ENCODE results near the gene ZNF831. TPM values are rescaled to one million over a fixed set of nuclear protein-coding genes. Genes with fewer than 3 reads are reported as not detected.

ZNF831 gene
- total RNA-seq, 1 donor from 2014 or later: 4.0 TPM

DNA sequence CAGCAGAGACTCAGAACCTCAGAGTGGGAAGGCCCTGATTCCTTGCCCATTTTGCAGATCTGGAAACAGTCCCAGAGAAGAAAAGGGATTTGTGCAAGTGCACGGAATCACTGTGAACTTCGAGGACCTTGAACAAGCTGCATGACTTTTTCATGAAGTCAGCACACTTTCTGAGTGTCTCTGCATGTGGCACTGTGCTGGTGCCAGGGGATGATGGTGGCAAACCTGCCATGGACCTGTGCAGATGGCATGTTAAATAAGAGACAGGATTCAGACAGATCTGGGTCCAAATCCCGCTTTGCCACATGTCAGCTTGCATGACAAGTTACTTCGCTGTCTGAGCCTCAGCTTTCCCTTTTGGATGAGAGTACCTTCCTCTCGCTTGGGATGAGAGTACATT lies 26.8 kb downstream of the ZNF831 start:
- Mint-ChIP-seq H3K9me3 (no peaks in the 10 kb centered on the region), H3K4me1 (peaks cover 3% of the 10 kb centered on the region), H3K27ac (no peak overlapping the region), H3K36me3 (ENCODE audit: low read depth) (no peaks in the 10 kb centered on the region), H3K4me3 (no peak overlapping the region), H3K27me3 (no peaks in the 10 kb centered on the region)
- intact Hi-C loops (cut with micrococcal nuclease): no loop called here
- ATAC-seq (ENCODE audit: low read depth) (no peak), DNase-seq (no peak)
- CTCF ChIA-PET: interaction anchor here (1.4 kb wide), 1 partner anchor 17 kb away, joined by 5 read pairs; no protein-coding TSS in a partner anchor
- POLR2A ChIA-PET: interaction anchor here (0.7 to 1.7 kb wide), 2 partner anchors 67 to 131 kb away, joined by 3 to 5 read pairs; no protein-coding TSS in a partner anchor
- TF ChIP-seq, protein P1, sequence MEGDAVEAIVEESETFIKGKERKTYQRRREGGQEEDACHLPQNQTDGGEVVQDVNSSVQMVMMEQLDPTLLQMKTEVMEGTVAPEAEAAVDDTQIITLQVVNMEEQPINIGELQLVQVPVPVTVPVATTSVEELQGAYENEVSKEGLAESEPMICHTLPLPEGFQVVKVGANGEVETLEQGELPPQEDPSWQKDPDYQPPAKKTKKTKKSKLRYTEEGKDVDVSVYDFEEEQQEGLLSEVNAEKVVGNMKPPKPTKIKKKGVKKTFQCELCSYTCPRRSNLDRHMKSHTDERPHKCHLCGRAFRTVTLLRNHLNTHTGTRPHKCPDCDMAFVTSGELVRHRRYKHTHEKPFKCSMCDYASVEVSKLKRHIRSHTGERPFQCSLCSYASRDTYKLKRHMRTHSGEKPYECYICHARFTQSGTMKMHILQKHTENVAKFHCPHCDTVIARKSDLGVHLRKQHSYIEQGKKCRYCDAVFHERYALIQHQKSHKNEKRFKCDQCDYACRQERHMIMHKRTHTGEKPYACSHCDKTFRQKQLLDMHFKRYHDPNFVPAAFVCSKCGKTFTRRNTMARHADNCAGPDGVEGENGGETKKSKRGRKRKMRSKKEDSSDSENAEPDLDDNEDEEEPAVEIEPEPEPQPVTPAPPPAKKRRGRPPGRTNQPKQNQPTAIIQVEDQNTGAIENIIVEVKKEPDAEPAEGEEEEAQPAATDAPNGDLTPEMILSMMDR (IDR thresholded peaks at IDR 0.05): no peak

DNA sequence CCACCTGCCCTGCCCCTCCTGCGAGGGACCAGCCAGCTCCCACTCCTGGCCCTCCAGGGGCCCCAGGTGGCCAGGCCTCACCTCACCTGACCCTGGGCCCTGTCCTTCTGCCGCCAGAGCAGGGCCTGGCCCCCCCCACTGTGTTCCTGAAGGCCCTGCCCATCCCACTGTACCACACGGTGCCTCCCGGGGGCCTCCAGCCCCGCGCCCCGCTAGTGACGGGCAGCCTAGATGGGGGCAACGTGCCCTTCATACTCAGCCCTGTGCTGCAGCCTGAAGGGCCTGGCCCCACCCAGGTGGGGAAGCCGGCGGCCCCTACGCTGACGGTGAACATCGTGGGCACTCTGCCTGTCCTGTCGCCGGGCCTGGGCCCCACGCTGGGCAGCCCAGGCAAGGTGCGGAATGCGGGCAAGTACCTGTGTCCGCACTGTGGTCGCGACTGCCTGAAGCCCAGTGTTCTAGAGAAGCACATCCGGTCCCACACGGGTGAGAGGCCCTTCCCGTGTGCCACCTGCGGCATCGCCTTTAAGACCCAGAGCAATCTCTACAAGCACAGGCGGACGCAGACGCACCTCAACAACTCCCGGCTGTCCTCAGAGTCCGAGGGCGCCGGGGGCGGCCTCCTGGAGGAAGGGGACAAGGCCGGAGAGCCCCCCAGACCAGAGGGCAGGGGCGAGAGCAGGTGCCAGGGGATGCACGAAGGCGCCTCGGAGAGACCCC lies 27.6 kb downstream of the ZNF831 start:
- Mint-ChIP-seq H3K36me3 (ENCODE audit: low read depth) (no peaks in the 10 kb centered on the region), H3K4me3 (no peak overlapping the region), H3K9me3 (no peaks in the 10 kb centered on the region), H3K27me3 (no peaks in the 10 kb centered on the region), H3K4me1 (peaks cover 7% of the 10 kb centered on the region), H3K27ac (no peak overlapping the region)
- ChIA-PET POLR2A (interaction anchor here (0.7 kb wide), 1 partner anchor 132 kb away, joined by 3 read pairs; no protein-coding TSS in a partner anchor), CTCF (no interaction called here)
- intact Hi-C loops (cut with micrococcal nuclease): no loop called here
- DNase-seq: no peak
- ATAC-seq (ENCODE audit: low read depth): no peak
- TF ChIP-seq, protein P1 (IDR thresholded peaks at IDR 0.05): no peak

DNA sequence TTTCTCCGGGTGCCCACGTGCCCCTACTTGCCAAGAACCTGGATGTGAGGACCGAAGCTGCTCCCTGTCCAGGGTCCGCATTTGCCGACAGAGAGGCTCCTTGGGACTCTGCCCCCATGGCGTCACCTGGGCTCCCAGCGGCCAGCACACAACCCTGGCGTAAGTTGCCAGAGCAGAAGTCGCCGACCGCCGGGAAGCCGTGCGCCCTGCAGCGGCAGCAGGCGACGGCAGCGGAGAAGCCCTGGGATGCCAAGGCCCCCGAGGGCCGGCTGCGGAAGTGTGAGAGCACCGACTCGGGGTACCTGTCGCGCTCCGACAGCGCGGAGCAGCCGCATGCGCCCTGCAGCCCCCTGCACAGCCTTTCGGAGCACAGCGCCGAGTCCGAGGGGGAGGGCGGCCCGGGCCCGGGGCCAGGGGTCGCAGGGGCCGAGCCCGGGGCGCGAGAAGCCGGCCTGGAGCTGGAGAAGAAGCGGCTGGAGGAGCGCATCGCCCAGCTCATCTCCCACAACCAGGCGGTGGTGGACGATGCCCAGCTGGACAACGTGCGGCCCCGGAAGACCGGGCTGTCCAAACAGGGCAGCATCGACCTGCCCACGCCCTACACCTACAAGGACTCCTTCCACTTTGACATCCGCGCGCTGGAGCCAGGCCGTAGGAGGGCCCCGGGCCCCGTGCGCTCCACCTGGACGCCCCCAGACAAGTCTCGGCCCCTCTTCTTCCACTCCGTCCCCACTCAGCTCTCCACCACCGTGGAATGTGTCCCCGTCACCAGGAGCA lies 28.3 kb downstream of the ZNF831 start:
- no peak overlapping the region for H3K27ac Mint-ChIP-seq
- intact Hi-C loops (cut with micrococcal nuclease): no loop called here
- ChIA-PET CTCF (no interaction called here), POLR2A (no interaction called here)
- H3K36me3 Mint-ChIP-seq (ENCODE audit: low read depth): peaks cover 4% of the 10 kb centered on the region
- H3K27me3 Mint-ChIP-seq: no peaks in the 10 kb centered on the region
- DNase-seq: no peak
- TF ChIP-seq, protein P1 (IDR thresholded peaks at IDR 0.05): no peak
- no peaks in the 10 kb centered on the region for H3K9me3 Mint-ChIP-seq
- no peak overlapping the region for H3K4me3 Mint-ChIP-seq
- H3K4me1 Mint-ChIP-seq: peaks cover 7% of the 10 kb centered on the region
- no peak for ATAC-seq (ENCODE audit: low read depth)

DNA sequence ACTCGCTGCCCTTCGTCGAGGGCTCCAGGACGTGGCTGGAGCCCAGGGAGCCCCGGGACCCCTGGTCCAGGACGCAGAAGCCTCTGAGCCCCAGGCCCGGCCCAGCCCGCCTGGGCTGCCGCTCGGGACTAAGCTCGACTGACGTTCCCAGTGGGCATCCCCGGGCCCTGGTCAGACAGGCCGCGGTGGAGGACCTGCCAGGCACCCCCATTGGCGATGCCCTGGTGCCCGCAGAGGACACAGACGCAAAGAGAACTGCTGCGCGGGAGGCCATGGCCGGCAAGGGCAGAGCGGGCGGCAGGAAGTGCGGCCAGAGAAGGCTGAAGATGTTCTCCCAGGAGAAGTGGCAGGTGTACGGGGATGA lies 28.9 kb downstream of the ZNF831 start:
- TF ChIP-seq, protein P1 (IDR thresholded peaks at IDR 0.05): no peak
- ChIA-PET CTCF (no interaction called here), POLR2A (no interaction called here)
- intact Hi-C loops (cut with micrococcal nuclease): no loop called here
- no peak for DNase-seq
- Mint-ChIP-seq H3K27ac (no peak overlapping the region), H3K4me1 (peaks cover 7% of the 10 kb centered on the region), H3K27me3 (no peaks in the 10 kb centered on the region), H3K4me3 (no peak overlapping the region), H3K9me3 (no peaks in the 10 kb centered on the region), H3K36me3 (ENCODE audit: low read depth) (peaks cover 4% of the 10 kb centered on the region)
- no peak for ATAC-seq (ENCODE audit: low read depth)

DNA sequence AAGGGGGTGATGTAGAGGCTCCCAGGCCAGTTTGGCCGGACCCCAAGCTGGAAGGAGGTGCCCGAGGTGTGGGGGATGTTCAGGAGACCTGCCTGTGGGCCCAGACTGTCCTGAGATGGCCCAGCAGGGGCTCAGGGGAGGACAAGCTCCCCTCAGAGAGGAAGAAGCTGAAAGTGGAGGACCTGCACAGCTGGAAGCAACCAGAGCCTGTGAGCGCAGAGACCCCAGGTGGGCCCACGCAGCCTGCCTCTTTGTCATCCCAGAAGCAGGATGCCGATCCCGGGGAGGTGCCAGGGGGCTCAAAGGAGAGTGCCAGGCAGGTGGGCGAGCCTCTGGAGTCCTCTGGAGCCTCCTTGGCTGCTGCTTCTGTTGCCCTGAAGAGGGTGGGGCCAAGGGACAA lies 29.7 kb downstream of the ZNF831 start:
- H3K4me3 Mint-ChIP-seq: no peak overlapping the region
- H3K27ac Mint-ChIP-seq: no peak overlapping the region
- intact Hi-C loops (cut with micrococcal nuclease): no loop called here
- TF ChIP-seq, protein P1 (IDR thresholded peaks at IDR 0.05): no peak
- H3K36me3 Mint-ChIP-seq (ENCODE audit: low read depth): peaks cover 7% of the 10 kb centered on the region
- ChIA-PET POLR2A (no interaction called here), CTCF (no interaction called here)
- no peak for ATAC-seq (ENCODE audit: low read depth)
- no peaks in the 10 kb centered on the region for H3K9me3 Mint-ChIP-seq
- peaks cover 7% of the 10 kb centered on the region for H3K4me1 Mint-ChIP-seq
- no peak for DNase-seq
- no peaks in the 10 kb centered on the region for H3K27me3 Mint-ChIP-seq
